GM12878 (cell line): ENCODE measurements around the gene ERI2. TPM values are rescaled to one million over a fixed set of nuclear protein-coding genes. Genes with fewer than 3 reads are reported as not detected.

Source experiments
- ATAC-seq: fragments of 200-7000 bp; cut with Tn5 transposase; 3 replicates; pipeline ENCODE4 v1.9.1; 2020; ENCODE audit warnings: mild to moderate bottlenecking, moderate library complexity
- BruUV-seq: library from RNA; stranded (reverse); fragments of 400-500 nt; replicated peaks from 2 replicates; lab custom pipeline; 2021; lab: Mats Ljungman, UMichigan
- CTCF ChIA-PET: fragments of 300-600 bp; sonication (Branson Sonifier 250); formaldehyde crosslinking; extraction: SDS; loops from one replicate; lab custom pipeline; 2021; ENCODE audit warnings: inconsistent platforms; lab: Yijun Ruan, JAX
- POLR2A ChIA-PET: fragments of 350-600 bp; formaldehyde crosslinking; extraction: SDS; loops from one replicate; lab custom pipeline; 2021; ENCODE audit warnings: inconsistent platforms; lab: Charles Lee
- RAD21 ChIA-PET: fragments of 300-600 bp; sonication (Branson Sonifier 250); formaldehyde crosslinking; loops from one replicate; lab custom pipeline; 2023; ENCODE audit warnings: antibody characterized with exemption; ENCODE audit not compliant: unreplicated experiment; lab: Charles Lee
- SMC1A ChIA-PET: fragments of 300-600 bp; sonication (Branson Sonifier 250); formaldehyde crosslinking; loops from one replicate; lab custom pipeline; 2023; ENCODE audit not compliant: unreplicated experiment, uncharacterized antibody; lab: Charles Lee
- DNase-seq: peaks from one replicate; pipeline ENCODE4 v3.0.0-alpha.2; 2011; ENCODE audit warnings: low read depth, low spot score
- FAIRE-seq: peaks from 3 replicates; lab custom pipeline; 2011; peaks lifted over from hg19 to GRCh38; lab: Jason Lieb, UNC
- H2AFZ ChIP-seq: 2 replicates; pipeline ENCODE4 v1.6.0; 2011; ENCODE audit warnings: low read depth, low read length, control low read depth; ENCODE audit not compliant: control insufficient read depth
- H3K27ac ChIP-seq: 2 replicates; pipeline ENCODE4 v1.5.1; 2011; ENCODE audit warnings: control low read depth; ENCODE audit not compliant: control insufficient read depth, insufficient read depth
- H3K27me3 ChIP-seq, 2 experiments: replicated peaks in 1 of 2; 2 replicates each; pipeline versions ENCODE4 v1.6.0 to v1.6.1; 2011; ENCODE audit warnings: low read length in 1 of 2; ENCODE audit not compliant: control insufficient read depth in 2 of 2, insufficient read depth in 2 of 2
- H3K36me3 ChIP-seq, 2 experiments: 2 replicates each; pipeline ENCODE4 v1.5.1; 2011; ENCODE audit warnings: low read length in 1 of 2; ENCODE audit not compliant: control insufficient read depth in 2 of 2, insufficient read depth in 2 of 2
- H3K4me1 ChIP-seq: 2 replicates; pipeline ENCODE4 v1.6.1; 2011; ENCODE audit warnings: mild to moderate bottlenecking, low read length, moderate library complexity, mixed read lengths; ENCODE audit not compliant: control insufficient read depth, insufficient read depth
- H3K4me2 ChIP-seq: 2 replicates; pipeline ENCODE4 v1.6.0; 2011; ENCODE audit warnings: control low read depth; ENCODE audit not compliant: control insufficient read depth, insufficient read depth
- H3K4me3 ChIP-seq: fragments of 200-600 bp; sonication (generic); 2 replicates; pipeline ENCODE4 v1.5.1; 2016
- H3K79me2 ChIP-seq: 2 replicates; pipeline ENCODE4 v1.6.0; 2011; ENCODE audit warnings: low read length; ENCODE audit not compliant: control insufficient read depth, insufficient read depth
- H3K9ac ChIP-seq: 2 replicates; pipeline ENCODE4 v1.8.0; 2011; ENCODE audit warnings: low read length, control low read depth, mixed read lengths; ENCODE audit not compliant: control insufficient read depth, insufficient read depth
- H3K9me3 ChIP-seq: replicated peaks from 3 replicates; pipeline ENCODE4 v1.5.1; 2011; ENCODE audit warnings: mild to moderate bottlenecking, low read length; ENCODE audit not compliant: control insufficient read depth, insufficient read depth
- H4K20me1 ChIP-seq: 2 replicates; pipeline ENCODE4 v1.6.0; 2011; ENCODE audit not compliant: control insufficient read depth, insufficient read depth
- ATF2 ChIP-seq: IDR thresholded peaks from 2 replicates; pipeline ENCODE4 v1.6.1; 2012; ENCODE audit warnings: low read length, inconsistent platforms
- ATF7 ChIP-seq: fragments of 450-650 bp; IDR thresholded peaks from 2 replicates; pipeline ENCODE4 v1.6.1; 2016; ENCODE audit warnings: low read depth, mild to moderate bottlenecking
- GATAD2B ChIP-seq: fragments of 450-650 bp; conservative IDR thresholded peaks from 2 replicates; pipeline ENCODE4 v1.6.1; 2017; ENCODE audit warnings: low read depth, mild to moderate bottlenecking, moderate library complexity
- MEF2B ChIP-seq: fragments of 450-650 bp; IDR thresholded peaks from 2 replicates; pipeline ENCODE4 v1.6.1; 2018; ENCODE audit warnings: mild to moderate bottlenecking, moderate library complexity; ENCODE audit not compliant: partially characterized antibody, poor library complexity, severe bottlenecking
- MYC ChIP-seq: IDR thresholded peaks from 2 replicates; pipeline ENCODE4 v1.6.1; 2011; ENCODE audit warnings: mild to moderate bottlenecking, low read length, moderate library complexity, inconsistent platforms; ENCODE audit not compliant: insufficient read depth, insufficient replicate concordance, insufficient read length, severe bottlenecking
- POU2F2 ChIP-seq: IDR thresholded peaks from 3 replicates; pipeline ENCODE4 v1.6.1; 2011; ENCODE audit warnings: low read depth, mild to moderate bottlenecking, low read length, borderline replicate concordance
- RB1 ChIP-seq: fragments of 450-650 bp; formaldehyde crosslinking; IDR thresholded peaks from 2 replicates; pipeline ENCODE4 v1.6.1; 2017; ENCODE audit warnings: mild to moderate bottlenecking, borderline replicate concordance
- SIX5 ChIP-seq: IDR thresholded peaks from 2 replicates; pipeline ENCODE4 v1.6.1; 2011; ENCODE audit warnings: mild to moderate bottlenecking, low read depth, low read length, moderate library complexity; ENCODE audit not compliant: severe bottlenecking
- SPI1 ChIP-seq: IDR thresholded peaks from 2 replicates; pipeline ENCODE4 v1.6.1; 2011; ENCODE audit warnings: low read depth, mild to moderate bottlenecking, low read length, moderate library complexity, borderline replicate concordance; ENCODE audit not compliant: insufficient read depth
- TBL1XR1 ChIP-seq: IDR thresholded peaks from 2 replicates; pipeline ENCODE4 v1.6.1; 2012; ENCODE audit warnings: low read depth, low read length, improper control_type of control experiment
- ZBED1 ChIP-seq: IDR thresholded peaks from 2 replicates; pipeline ENCODE4 v1.6.1; 2016; ENCODE audit warnings: borderline replicate concordance
- ZZZ3 ChIP-seq: IDR thresholded peaks from 2 replicates; pipeline ENCODE4 v1.6.1; 2011; ENCODE audit warnings: low read depth; ENCODE audit not compliant: control insufficient read depth, insufficient read length
- WGBS: methylation state at CpG from one replicate; pipeline ENCODE4 v1.1.6; 2016; ENCODE audit warnings: low lambda C conversion rate; ENCODE audit not compliant: insufficient replicate concordance, insufficient coverage; ENCODE audit errors: missing lambda C conversion rate; 5-methylcytosine and 5-hydroxymethylcytosine counted together
- in situ Hi-C: fragments of 300-500 bp; cut with MboI; formaldehyde crosslinking; loops from 9 replicates; pipeline ENCODE4 v1.14.3; 2018; ENCODE audit warnings: mixed read lengths
- intact Hi-C: fragments of 100-400 bp; cut with micrococcal nuclease; formaldehyde crosslinking; loops from one replicate; pipeline ENCODE4 v1.14.2; 2022; ENCODE audit not compliant: unreplicated experiment
- polyA plus RNA-seq, 11 experiments: library from polyadenylated mRNA; depleted of rRNA in 4 of 11; unstranded in 6 of 11; stranded (reverse) in 5 of 11; fragments of >200 nt; fragmentation: Nextera tagmentation in 4 of 11; fragmentation: Illumina TruSeq in 1 of 11; extraction: Ambion mirVana in 4 of 11; extraction: Trizol in 1 of 11; gene quantifications; 1 replicate in 1 of 11; 2 replicates in 10 of 11; pipeline versions ENCODE4 v1.2.1 to v1.2.3, GENCODE V29; 2011 to 2016; ENCODE audit warnings: inconsistent platforms in 2 of 11, missing spikeins in 2 of 11, low read depth in 1 of 11
- total RNA-seq, 4 experiments: library from RNA; depleted of rRNA in 3 of 4; stranded (reverse); fragments of >200 nt in 3 of 4; fragmentation: Illumina TruSeq in 1 of 4; extraction: Trizol in 1 of 4; gene quantifications; 2 replicates each; pipeline versions ENCODE4 v1.2.1 to v1.2.3, GENCODE V29; 2013 to 2021

Gene ERI2
- total and polyA plus RNA-seq, 10 of the 15 experiments (the other 5 are each of a cell fraction or from before 2014, with no cell fraction given), result 7.7 to 35.5 (median 19.2) TPM

GRCh38 chr16:20768121-20768520 is 38.2 kb downstream of the ERI2 start:
- intact Hi-C loops (no loop called here), in situ Hi-C loops (no loop called here)
- no peak overlapping the region for H3K4me2 ChIP-seq
- no peaks in the 10 kb centered on the region for H3K9me3 ChIP-seq
- no TSS peak for BruUV-seq
- DNase-seq (no peak), ATAC-seq (no peak), FAIRE-seq (no peak)
- CTCF ChIA-PET, result no interaction called here
- H3K27ac ChIP-seq, result no peak overlapping the region
- POLR2A ChIA-PET, result no interaction called here
- H4K20me1 ChIP-seq, result no peaks in the 10 kb centered on the region
- no peak overlapping the region for H2AFZ ChIP-seq
- H3K4me1 ChIP-seq, result peaks cover 2% of the 10 kb centered on the region; the same call in 1 of the 2 replicates
- no peak overlapping the region for H3K4me3 ChIP-seq
- no peaks in the 10 kb centered on the region for H3K27me3 ChIP-seq
- SMC1A ChIA-PET, result no interaction called here
- H3K9ac ChIP-seq, result no peak overlapping the region
- 91% methylated on average over 1 of the region's 1 CpG for WGBS
- no peaks in the 10 kb centered on the region for H3K36me3 ChIP-seq
- RAD21 ChIA-PET, result no interaction called here
- H3K79me2 ChIP-seq, result no peaks in the 10 kb centered on the region
- TF ChIP-seq SPI1, result no peak
- TF ChIP-seq ZBED1, result no peak
- no peak for TF ChIP-seq ATF7
- TF ChIP-seq GATAD2B, result no peak
- no peak for TF ChIP-seq SIX5
- no peak for TF ChIP-seq ATF2

- Histone ChIP-seq H3K27ac (no peak overlapping the region), H2AFZ (no peak overlapping the region), H3K36me3 (no peaks in the 10 kb centered on the region), H3K9ac (no peak overlapping the region), H3K4me2 (no peak overlapping the region), H3K27me3 (no peaks in the 10 kb centered on the region), H3K4me3 (no peak overlapping the region), H4K20me1 (no peaks in the 10 kb centered on the region), H3K9me3 (no peaks in the 10 kb centered on the region; the same call in 2 of the 3 replicates), H3K4me1 (peaks cover 2% of the 10 kb centered on the region; the same call in 1 of the 2 replicates), H3K79me2 (no peaks in the 10 kb centered on the region)
- RAD21 ChIA-PET, result no interaction called here
- POLR2A ChIA-PET, result no interaction called here
- intact Hi-C loops, result no loop called here
- FAIRE-seq (no peak), DNase-seq (no peak), ATAC-seq (no peak)
- SMC1A ChIA-PET, result no interaction called here
- BruUV-seq, result no TSS peak
- in situ Hi-C loops, result no loop called here
- TF ChIP-seq RB1 (no peak), POU2F2 (no peak), MYC (no peak), MEF2B (no peak), ZZZ3 (no peak), TBL1XR1 (no peak)
- CTCF ChIA-PET, result no interaction called here
Observed at GRCh38 chr16:20767577-20767976, 38.7 kb downstream of the ERI2 start.
